OCI-LY1 (cell line): ENCODE measurements around the gene F2R.

ENCODE experiments used
- EZH2 ChIP-seq: fragments of 200-600 bp; sonication (generic), shearing (Covaris generic); IDR thresholded peaks from 2 replicates; pipeline ENCODE4 v1.8.0; 2017; ENCODE audit warnings: borderline replicate concordance, mixed run types, mild to moderate bottlenecking, antibody characterized with exemption, low read length, moderate library complexity, mixed read lengths
- TF ChIP-seq, protein P1 (sequence below): fragments of 200-600 bp; sonication (generic), shearing (Covaris generic); IDR thresholded peaks from 2 replicates; pipeline ENCODE4 v1.5.1; 2017; ENCODE audit warnings: mild to moderate bottlenecking, antibody characterized with exemption, low read length, moderate library complexity, mixed read lengths

DNA sequence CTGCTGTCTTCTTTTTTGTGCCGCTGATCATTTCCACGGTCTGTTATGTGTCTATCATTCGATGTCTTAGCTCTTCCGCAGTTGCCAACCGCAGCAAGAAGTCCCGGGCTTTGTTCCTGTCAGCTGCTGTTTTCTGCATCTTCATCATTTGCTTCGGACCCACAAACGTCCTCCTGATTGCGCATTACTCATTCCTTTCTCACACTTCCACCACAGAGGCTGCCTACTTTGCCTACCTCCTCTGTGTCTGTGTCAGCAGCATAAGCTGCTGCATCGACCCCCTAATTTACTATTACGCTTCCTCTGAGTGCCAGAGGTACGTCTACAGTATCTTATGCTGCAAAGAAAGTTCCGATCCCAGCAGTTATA, 17.1 kb downstream of the F2R start:
- TF ChIP-seq, protein P1, sequence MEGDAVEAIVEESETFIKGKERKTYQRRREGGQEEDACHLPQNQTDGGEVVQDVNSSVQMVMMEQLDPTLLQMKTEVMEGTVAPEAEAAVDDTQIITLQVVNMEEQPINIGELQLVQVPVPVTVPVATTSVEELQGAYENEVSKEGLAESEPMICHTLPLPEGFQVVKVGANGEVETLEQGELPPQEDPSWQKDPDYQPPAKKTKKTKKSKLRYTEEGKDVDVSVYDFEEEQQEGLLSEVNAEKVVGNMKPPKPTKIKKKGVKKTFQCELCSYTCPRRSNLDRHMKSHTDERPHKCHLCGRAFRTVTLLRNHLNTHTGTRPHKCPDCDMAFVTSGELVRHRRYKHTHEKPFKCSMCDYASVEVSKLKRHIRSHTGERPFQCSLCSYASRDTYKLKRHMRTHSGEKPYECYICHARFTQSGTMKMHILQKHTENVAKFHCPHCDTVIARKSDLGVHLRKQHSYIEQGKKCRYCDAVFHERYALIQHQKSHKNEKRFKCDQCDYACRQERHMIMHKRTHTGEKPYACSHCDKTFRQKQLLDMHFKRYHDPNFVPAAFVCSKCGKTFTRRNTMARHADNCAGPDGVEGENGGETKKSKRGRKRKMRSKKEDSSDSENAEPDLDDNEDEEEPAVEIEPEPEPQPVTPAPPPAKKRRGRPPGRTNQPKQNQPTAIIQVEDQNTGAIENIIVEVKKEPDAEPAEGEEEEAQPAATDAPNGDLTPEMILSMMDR, result no peak
- no peak for TF ChIP-seq EZH2
